GM18873 (cell line): ENCODE data around the gene ADK.
A peak's percentile ranks its signal among the peaks of the same experiment; 100 is the strongest.

Experiments used
- ATAC-seq: cut with Tn5 transposase; IDR thresholded peaks from one replicate; pipeline ENCODE4 v1.9.1; 2021; ENCODE audit warnings: mild to moderate bottlenecking, moderate library complexity, moderate number of reproducible peaks; ENCODE audit not compliant: unreplicated experiment, low FRiP score

The ADK gene

GRCh38 chr10:74582566-74582965 lies 431.5 kb downstream of the ADK start:
- no peak for ATAC-seq

GRCh38 chr10:74585231-74586087 lies 434.4 kb downstream of the ADK start:
- ATAC-seq: peak; percentile 67

- ATAC-seq: no peak
These were observed 435.1 kb downstream of the ADK start for GRCh38 chr10:74586088-74586585.

DNA sequence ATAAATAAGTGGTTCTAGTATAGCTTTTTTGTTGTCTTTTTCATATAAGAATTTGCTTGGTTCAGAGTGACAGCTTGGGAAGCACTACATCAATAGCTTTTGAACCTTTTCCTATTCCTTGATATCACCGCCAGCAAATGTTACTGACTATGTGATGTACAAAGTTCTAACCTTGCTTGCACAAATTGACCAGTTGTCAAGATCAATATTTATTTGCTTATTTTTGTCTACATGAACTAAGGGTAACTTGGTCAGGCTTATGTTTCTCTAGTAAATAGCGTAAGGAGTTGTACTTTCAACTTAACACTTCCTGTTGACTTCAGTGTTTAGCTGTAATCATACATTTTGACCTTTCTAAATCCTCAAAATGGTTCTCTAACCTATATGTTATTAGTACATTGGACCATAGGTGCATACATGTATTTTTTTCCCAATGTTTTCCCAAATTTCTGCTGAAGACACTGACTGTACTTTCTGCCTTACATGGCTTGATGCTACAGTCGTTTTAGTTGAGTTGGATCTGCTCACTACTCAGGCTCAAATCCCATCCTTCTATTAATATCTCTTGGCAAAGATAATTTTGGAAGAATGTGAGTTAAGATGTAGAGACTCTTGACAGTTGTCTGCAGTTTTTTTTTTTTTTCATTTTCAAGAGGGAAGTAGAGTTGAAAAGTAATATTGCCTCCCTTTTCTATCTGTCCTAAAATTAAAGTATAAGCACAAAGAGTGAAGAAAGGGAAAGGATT lies 436.3 kb downstream of the ADK start:
- no peak for ATAC-seq

DNA sequence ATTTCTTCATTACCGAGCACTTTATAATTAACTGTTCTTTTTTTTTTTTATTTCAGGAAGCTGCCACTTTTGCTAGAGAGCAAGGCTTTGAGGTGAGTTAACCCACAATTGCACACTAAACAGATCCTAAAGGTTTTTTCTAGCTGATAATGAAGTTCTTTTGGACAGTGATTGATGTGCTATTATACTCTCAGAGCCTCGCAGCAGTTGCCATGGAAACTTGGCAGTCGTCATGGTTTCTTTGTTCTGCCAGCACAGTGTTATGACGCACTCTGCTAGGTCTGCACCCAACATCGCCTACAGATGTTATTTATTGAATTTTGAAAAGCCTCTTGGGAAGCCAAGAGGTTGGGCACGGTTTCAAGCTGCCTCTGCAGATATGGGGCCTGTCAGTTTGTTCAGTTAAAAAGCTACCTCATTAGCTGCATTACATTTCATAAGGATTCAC lies 438.2 kb downstream of the ADK start:
- no peak for ATAC-seq

DNA sequence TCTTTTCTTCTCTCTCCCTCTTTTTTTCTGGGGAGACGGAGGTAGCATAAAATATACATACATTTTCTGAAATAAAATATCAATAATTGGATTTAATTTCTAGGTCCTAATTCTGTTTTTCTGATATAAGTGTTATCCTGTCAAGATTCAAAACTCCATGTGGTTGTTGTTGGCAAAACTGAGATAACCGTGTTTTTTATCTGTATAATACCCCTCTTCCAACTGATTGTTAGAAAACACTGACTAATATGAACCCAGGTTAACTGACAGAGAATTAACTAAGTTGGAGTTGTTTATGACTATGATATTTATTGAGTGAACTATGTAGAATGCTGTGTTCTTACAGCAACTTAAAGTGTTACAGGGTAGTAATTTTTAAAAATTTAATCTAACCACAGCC lies 438.8 kb downstream of the ADK start:
- no peak for ATAC-seq

DNA sequence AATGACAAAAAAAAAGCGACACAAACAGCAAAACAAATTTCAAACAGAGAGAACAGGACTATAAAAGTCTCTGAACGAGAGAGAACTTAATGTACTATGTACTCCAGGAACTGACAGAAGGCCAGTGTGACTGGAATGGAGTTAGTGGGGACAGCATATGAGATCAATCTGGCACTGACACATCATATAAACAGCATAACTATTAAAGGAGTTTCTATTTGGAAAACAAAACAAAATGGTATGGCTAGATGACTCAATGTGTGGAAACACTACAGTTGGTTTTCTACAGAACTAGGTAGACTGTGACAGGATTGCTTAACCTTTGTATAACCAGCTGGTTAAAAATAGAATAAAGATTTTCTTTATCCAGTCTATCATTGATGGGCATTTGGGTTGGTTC lies 442.4 kb downstream of the ADK start:
- no peak for ATAC-seq

DNA sequence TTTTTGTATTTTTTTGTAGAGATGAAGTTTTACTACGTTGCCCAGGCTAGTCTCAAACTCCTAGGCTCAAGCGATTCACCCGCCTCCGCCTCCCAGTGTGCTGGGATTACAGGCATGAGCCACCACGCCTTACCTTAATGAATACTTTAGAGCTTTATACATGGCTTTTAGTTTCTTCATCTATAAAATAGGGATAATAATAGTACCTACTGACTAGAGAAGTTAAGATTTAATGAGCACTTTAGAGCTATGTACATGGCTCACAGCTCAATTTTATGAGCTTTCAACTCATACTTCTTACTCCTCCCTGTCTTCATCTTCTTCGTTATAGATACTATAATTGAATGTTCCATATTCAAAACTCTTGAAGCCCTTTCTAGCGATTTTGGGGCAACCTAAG lies 445.7 kb downstream of the ADK start:
- no peak for ATAC-seq

DNA sequence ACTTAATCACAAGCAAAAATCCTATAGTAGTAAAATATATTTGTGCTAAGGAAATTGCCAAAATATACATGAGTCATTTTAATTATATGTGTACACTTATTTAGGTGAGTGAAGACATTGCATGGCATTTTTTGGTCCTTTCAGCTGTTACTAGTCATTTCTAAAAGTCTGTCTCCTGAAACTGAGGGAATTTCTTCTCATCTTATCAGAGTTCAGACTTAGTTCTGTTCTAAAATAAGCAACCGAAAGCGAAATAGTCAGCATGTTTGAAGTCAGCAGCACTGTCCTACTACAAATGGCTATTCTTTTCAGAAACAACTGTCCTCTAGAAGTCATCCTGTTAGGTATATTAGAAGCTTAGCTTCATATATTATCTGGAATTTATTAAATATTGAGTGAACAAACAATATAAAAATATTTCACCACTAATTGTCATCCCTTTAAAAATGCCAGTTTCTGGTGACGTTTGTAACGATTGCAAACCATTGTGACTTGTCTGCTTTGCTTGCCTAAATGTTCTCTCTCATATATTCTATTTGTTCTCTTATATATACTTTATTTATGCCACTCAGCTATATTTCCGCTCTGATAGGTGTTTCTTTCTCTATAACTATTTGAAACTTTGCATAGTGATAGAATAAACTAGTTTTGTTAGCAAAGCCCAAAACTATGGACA lies 448.0 kb downstream of the ADK start:
- no peak for ATAC-seq

GRCh38 chr10:74599672-74600071 lies 448.7 kb downstream of the ADK start:
- no peak for ATAC-seq

DNA sequence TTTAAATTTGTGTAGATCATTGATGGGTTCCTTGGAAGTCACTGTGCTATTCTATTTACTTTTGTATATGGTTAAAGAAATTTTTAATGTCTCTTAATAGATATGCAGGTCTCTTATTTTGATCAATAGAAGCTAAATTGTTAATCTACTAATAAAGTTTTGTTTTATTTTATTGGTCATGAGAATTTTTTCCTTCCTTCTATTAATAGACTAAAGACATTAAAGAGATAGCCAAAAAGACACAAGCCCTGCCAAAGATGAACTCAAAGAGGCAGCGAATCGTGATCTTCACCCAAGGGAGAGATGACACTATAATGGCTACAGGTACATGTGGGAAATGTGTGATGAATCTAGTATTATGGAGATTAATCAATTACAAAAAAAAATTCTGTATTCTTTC lies 449.1 kb downstream of the ADK start:
- ATAC-seq: no peak

GRCh38 chr10:74602576-74602975 lies 451.6 kb downstream of the ADK start:
- no peak for ATAC-seq

GRCh38 chr10:74610299-74610698 lies 459.3 kb downstream of the ADK start:
- no peak for ATAC-seq

DNA sequence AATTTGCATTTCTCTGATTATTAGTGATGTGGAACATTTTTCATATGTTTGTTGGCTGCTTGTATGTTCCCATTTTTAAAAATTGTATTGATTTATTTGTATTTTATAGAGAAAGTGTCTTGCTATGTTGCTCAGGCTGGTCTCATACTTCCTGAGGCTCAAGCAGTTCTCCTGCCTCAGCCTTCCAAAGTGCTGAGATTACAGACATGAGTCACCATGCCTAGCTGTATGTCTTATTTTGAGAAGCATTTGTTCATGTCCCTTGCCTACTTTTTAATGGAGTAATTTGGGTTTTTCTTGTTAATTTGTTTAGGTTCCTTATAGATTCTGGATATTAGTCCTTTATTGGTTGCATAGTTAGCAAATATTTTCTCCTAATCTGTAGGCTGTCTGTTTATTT lies 461.2 kb downstream of the ADK start:
- ATAC-seq: no peak

GRCh38 chr10:74620626-74621025 lies 469.6 kb downstream of the ADK start:
- no peak for ATAC-seq

DNA sequence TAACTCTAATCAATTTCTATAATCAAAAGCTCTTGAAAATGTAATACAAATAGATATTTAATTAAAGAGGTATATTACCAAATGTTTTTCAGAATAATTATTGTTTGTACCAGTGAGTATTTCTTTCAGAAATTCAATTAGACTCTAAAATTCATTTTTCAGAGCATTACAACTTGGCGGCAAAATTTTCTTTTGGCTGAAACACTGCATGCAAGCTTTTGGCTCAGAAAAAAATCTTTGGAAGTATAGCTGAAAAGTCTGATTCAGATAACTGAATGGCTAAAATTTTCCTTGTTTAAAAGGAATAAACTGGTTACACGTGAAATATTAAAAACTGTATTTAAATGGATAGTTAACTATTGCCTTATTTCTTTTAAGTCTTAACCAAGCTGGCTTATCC lies 472.8 kb downstream of the ADK start:
- no peak for ATAC-seq

DNA sequence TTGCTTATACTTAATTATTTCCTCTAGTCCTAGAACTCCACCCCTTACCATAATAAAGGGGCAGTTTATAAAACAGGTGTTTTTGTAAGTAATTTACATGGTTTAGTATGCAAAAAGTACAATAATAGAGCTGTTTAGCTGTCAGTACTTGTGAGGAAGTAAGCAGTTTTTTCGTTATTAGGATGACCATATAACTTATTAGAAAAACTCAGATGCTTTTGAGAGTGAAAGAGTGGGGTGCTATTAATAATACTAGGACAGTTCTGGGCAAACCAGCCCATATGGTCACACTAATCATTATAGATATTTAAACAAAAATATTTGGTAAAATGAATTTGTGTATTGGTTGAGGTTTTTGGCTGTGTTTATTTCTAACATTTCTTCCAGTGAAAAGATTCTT lies 473.5 kb downstream of the ADK start:
- peak; percentile 56 for ATAC-seq

- ATAC-seq: no peak
These were observed 477.1 kb downstream of the ADK start for GRCh38 chr10:74628136-74628535.

DNA sequence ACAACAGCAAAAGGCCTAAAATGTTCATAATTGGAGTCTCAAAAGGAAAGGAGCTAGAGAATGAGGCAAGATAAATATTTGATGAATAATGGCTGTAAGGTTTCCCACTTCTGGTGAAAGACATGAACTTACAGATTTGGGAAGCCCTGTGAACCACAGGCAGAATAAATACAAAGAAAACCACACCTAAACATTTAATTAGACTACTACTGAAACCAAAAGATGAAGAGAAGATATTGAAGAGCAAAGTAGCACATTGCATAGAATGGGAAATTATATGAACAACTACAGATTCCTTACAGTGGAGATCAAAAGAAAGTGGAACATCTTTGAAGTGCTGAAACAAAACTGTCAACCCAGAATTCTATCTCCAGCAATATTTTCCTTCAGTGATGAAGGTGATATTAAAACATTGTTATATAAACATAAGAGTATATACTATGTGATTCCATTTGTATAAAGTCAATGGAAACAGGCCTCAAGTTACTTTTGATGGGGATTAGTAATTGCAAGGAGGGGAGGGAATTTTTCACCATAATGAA lies 484.0 kb downstream of the ADK start:
- ATAC-seq: no peak

GRCh38 chr10:74635655-74636054 lies 484.6 kb downstream of the ADK start:
- ATAC-seq: no peak

DNA sequence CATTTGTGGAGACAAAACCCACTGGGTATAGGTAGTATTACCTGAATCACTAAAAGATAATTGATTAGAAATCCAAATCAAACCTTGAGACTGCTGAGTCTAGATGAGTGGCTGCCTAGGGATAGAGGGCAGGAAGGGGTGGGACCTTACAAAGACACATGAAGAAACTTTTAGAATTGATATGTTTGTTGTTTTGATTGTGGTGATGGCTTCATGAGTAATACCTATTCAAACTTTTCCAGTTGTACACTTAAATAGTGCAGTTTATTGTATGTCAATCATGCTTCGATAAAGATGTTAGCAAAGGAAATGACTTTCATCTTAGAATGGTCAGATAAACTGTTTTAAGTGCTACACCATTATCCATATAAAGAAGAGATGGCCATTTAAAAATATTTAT lies 486.7 kb downstream of the ADK start:
- no peak for ATAC-seq
